GM21529 (cell line): Measurements from ENCODE around the gene RPS6KA5.
"Not testable (repeated sequence)": the region's sequence is repeated elsewhere in the genome, so short reads cannot be mapped to it uniquely, and the experiment has no call there.

Experiments used
- ATAC-seq: cut with Tn5 transposase; IDR thresholded peaks from one replicate; pipeline ENCODE4 v1.9.1; 2021; ENCODE audit not compliant: unreplicated experiment

The RPS6KA5 gene

DNA sequence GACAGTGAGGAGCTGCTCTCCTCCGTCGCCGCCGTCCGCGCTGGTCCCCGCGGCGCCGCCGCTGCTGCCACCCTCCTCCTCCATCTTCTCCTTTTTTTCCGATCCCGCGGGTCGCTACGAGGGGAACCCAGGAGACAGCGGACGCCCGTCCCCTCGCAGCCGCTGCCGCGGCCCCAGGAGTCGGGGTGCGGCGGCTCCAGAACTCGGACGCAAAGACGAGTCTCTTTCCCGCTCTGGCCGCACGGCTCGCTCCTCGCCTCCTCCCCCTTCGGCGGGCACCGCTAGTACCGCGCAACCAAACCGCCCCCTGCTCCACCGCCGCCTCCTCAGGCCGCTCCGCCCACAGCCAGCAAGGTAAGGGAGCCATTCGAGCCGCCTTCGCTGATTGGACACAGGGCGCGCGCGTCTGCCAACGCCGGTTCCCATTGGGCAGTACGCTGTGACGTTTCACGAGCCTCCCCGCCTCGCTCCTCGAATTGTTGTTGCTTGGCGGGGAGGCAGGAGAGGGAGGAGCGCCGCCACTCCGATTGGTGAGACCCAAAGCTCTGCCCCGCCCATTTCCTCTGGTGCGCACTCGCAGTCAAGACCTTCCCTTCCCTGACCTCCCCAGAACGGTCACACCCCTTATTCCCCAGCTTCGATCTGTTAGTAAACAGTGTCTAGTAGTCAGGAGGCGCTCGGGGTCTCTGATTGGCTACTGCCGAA lies at the start of gene RPS6KA5:
Gene RPS6KA5, minus strand, starts transcription at position 291 of the 705 bp plus-strand sequence. Its CDS starts 207 bp downstream, at position 84.
- ATAC-seq, result peak; percentile 88

DNA sequence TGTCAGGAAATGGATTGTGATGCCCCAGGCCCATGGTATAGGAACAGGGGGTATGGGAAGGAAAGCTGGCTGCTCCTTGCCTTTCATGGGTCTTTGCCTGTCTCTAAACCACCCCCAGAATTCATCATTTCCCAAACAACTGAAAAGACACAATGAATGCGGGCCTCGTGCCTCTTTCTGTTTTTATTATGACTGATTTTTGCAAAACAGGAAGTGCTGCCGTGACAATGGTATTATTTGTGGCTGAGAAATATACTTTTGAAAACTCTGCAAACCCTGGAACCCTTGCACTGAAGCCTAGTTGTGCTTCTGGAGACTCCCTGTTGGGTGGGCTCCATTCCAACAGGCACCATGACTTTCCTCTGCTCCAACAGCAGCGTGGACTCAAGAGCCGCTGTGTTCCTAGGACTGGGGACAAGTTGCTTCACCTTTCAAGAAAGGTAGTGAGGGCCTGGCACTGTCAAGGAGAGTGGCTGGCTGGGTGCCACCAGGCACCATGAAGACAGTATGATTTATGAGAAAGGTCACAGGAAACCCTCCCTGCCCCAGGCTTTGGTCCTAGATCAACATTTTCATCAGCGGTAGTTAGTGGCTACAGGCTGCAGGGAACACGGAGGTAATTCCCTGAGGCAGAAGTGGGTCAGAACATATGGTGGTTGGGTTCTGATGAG lies 48.6 kb upstream of the RPS6KA5 start:
- ATAC-seq, result no peak

DNA sequence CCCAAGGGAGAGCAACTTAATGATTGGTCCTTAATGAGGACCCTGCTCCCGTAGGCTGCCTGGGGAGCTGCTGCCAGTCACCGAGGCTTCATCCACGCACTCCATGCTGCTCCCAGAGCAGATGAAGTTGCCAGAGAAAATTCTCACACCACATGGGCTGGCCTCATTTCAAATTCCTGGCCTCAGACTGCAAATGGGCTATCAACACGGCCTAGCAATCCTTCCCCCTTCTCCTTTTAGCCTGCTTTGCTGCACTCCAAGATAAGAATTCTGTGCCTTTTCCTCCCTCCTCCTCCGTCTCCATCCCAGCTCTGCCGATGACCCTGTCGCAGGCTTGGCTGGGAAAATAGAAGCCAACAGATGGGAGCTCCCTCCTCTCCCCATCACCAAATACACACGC lies 42.7 kb upstream of the RPS6KA5 start:
- no peak for ATAC-seq

DNA sequence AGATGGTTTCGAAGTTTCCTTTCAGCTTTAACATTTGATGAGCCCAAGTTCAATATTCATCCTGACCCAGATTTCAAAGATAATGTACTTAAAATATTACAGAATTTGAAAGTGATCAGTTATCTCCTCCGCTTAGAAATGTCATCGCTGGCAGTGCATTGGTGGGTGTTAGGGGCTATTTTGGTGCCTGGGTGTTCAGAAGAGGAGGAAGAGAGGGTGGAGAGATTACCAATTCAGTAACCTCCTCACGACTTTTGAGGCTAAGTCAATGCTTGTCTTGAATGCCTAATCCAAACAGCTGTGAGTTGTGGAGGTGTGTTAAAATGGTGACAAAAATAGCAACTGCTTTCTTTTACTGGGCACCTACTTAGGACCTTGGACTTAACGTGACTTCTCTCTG lies 39.7 kb upstream of the RPS6KA5 start:
- ATAC-seq, result no peak

DNA sequence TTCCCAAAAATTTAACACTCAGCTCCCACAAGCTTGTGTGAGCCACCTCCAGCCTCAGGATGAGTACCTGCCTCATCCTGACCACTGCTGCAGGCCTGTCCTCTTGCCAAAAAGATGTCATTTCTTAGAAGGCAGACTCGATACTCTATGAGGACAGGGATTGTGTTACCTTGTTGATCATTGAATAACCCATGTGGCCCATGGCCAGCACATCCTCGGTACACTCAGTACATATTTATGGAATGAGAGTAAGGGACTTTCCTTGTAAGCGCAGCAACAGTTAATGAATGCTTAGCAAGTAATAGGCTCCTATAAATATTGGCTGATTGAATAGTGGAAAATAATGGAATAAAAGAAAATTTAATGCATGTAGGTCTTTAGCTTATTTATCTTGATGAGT lies 38.1 kb upstream of the RPS6KA5 start:
- ATAC-seq, result no peak

DNA sequence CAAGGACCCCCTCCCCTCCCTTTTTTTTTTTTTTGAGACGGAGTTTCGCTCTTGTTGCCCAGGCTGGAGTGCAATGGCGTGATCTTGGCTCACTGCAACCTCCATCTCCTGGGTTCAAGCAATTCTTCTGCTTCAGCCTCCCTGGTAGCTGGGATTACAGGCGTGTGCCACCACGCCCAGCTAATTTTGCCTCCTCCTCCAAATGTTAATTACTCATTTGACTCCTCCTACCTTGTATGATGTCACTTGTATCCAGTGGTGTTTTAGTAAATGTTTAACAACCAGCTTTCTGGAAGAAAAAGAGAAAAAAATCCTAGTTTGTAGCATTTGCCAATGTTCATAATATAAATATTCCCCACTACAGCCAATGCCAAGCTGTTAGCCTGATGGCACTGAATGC lies 37.2 kb upstream of the RPS6KA5 start:
- not testable (repeated sequence) for ATAC-seq

DNA sequence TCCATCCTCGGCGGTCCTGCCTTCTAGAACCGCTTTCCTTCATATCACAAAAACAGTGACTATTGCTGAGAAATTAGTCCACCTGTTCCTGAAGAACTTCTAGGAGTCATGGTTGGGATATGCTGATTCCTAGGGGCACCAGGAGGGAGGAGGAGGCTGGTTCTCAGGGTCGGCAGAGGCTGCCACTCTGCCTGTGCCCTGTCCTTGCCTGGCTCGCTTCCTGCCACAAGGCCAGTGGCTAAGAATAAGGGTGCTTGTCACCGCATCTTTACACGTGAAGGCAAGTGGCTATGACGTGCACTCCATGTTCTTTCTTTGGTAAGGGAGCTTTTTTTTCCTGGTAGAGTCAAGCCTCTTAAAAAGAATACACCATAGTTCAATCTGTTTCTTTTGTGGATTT lies 34.7 kb upstream of the RPS6KA5 start:
- no peak for ATAC-seq

DNA sequence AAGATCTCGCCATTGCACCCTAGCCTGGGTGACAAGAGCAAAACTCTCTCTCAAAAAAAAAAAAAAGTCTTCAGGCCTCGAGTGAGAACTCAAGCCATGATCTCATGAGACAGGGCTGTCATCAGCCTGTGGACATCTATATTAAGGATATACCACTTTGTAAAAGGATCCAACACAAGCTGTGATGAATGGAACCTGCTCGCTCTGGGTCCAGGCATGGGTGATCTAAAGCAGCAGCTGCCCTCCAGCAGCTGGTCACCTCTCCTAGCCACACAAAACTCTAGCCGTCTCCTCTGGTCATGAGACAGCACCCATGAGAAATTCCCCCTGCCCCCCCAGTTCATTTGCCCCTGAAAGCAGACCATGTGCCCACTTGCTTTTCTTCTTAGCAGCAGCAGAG lies 34.3 kb upstream of the RPS6KA5 start:
- ATAC-seq, result no peak

DNA sequence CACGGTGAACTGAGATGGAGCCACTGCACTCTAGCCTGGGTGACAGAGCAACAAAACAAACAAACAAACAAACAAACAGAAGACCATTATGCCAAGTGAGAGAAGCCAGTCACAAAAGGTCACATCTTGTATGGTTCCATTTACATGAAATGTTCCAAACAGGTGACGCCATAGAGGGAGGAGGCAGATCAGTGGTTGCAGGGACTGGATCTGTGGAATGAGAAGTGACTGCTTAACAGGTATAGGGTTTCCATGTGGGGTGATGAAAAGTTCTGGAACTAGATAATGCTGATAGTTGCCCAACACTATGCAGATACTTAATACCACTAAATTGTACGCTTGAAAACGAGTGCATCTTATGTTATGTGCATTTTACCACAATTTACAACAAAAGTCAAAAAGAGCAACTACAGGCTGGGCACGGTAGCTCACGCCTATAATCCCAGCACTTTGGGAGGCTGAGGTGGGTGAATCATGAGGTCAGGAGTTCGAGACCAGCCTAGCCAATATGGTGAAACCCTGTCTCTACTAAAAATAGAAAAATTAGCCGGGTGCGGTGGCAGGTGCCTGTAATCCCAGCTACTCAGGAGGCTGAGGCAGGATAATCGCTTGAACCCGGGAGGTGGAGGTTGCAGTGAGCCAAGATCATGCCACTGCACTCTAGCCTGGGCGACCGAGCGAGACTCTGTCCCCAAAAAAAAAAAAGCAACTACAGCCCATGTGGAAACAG lies 33.5 kb upstream of the RPS6KA5 start:
- ATAC-seq, result not testable (repeated sequence)

DNA sequence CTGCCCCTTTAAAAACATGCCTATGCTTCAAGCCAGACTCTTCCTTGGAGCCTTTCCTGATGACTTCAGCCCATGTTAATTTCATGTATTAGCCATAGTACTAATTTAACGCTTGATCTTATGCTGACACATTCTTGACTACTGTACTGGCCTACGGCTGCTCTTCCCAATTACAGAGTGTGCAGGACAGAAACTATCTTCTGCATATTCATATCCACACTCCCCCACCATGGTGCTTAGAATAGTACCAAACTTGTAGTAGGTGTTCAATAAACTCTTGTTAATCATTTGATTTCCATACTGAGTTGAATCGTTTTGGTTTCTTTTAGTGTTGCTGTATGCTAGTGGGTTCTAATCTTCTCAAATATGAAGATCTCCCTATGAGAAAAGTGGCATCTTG lies 31.6 kb upstream of the RPS6KA5 start:
- ATAC-seq, result no peak

DNA sequence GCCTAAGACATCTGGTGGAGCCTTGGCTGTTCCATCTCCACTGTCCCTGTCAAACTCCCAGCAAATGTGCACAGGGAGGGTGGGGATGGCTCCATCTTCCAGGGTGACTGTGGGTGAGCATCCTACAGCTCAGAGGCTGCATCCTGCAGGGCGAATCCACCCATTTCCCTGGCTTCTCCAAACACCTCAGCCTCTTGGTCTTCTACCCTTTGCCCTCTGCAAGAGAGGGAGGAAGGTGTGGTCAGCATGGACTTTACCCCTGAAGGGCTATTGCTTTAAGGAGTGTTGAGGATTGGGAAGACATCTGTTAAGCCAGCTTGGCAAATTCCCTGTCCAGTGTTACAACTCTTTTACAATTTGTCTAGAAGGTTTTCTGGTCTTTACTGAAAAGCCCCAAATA lies 30.3 kb upstream of the RPS6KA5 start:
- no peak for ATAC-seq

DNA sequence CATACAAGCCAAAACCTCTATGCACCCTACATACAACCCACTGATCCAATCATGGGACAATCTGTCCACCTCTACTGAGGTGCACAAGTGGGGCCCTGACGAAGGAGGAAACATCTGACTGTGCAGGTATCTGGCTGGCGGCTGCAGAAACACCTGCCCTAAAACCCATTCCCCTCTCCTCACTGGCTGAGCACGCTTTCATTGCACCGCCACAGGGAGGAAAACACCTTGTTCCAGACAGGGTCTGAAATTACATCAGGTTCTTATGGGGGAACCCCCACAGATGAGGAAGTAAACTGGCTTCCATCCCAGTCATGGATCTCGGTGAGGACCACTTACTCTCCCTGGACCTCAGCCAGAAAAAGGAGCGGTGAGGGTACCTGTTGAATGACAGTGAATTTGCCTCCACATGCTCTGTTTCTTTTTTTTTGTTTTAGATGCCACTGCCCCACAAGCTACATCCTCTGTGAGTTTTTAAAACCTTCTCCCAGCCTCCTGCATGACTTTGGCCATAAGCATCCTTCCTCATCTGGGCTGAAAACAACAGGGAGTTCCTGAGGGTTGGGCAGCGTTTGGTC lies 29.6 kb upstream of the RPS6KA5 start:
- ATAC-seq, result no peak

DNA sequence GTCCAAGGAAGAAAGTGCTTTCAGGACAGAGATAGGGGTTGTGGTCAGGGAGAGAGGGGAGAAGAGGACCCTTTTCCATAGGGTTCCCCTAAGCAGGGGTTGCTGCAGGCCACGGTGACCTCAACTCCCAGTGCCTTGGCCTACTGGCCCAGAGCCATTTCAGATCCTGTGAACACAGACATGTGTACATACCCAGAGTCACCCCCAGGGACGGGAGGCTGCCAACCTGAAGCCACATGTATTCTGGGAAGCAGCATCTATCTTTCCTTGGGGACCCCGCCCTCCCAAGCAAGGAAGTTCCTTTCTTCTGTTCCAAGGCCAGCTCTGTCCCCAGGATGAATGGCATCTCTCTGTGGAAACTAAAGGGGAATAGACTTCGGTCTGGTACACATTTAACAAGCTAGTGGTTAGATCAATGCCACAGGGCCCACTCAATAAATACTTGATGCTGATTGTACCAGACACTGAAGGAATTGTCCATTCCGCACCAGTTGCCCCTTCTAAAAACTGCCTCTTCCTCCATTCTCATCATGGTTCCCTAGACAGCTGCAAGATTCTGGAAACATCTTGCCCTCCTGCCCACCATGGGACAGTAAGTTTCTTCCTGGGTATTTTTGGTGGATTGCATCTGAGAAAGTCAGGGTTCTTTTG lies 28.3 kb upstream of the RPS6KA5 start:
- no peak for ATAC-seq

DNA sequence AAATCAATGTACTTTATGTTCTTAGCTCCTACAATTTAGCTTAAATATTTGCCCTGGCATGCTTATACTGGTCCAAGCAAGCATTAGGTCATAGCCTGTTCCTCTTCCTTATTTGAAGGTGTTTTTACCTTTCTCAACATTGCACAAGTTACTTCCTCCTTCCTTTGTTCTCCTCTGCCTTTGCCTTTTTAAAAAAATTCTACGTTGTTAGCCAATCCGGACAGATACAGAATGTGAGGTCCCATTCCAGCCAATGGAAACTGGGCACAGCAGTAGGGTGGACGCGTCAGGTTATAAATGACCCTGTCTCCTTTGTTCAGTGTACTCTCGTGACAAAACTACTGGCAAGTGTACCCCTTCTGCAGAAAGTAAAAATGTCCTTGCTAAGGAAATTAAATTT lies 27.0 kb upstream of the RPS6KA5 start:
- not testable (repeated sequence) for ATAC-seq

DNA sequence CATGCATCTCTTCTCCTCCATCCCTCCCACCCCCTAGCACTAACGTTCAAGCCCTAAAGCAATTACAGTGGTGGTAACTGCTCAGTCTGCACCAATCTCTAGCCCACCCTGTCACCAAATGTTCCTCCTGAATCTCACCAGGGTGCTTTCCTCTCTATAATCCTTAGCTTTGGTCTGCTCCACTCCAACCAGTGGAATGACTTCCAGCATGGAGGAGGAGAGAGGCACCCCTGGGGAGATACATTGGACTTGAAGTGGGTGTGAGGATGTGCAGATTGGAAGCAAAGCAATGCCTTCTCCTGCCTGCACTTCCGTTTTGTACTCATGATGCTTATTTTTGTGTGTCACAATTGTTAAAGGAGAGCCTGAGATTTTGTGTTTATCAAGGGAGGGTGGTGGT lies 24.1 kb upstream of the RPS6KA5 start:
- ATAC-seq, result no peak

DNA sequence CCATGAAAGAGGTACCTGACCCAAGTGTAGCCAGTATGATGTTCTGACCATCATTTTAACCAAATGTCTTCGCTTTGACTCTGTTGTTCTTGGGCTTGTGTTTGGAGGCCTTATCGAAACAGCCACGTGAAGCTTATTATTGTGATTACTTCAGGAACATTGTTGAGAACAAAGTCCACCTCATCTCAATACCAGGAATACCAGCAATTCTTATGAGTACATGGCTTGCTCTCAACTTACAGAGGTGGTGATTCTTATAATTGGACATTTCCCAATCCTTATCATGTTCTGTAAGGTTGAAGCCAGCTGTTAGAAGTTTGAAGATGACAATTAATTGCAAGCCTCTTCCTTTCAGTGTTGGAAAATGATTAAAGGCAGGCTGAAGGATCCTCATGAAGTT lies 21.8 kb upstream of the RPS6KA5 start:
- no peak for ATAC-seq

DNA sequence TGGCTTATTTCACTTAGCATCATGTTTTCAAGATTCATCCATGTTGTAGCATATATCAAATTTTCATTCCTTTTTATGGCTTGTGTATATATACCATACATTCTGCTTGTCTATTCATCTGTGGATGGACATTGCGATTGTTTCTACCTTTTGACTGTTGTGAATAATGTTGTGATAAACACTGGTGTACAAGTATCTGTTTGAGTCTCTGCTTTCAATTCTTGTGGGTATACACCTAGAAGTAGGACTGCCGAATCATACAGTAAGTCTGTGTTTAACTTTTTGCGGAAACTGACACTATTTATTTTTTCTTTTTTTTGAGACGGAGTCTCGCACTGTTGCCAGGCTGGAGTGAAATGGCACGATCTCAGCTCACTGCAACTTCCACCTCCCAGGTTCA lies 19.6 kb upstream of the RPS6KA5 start:
- no peak for ATAC-seq

DNA sequence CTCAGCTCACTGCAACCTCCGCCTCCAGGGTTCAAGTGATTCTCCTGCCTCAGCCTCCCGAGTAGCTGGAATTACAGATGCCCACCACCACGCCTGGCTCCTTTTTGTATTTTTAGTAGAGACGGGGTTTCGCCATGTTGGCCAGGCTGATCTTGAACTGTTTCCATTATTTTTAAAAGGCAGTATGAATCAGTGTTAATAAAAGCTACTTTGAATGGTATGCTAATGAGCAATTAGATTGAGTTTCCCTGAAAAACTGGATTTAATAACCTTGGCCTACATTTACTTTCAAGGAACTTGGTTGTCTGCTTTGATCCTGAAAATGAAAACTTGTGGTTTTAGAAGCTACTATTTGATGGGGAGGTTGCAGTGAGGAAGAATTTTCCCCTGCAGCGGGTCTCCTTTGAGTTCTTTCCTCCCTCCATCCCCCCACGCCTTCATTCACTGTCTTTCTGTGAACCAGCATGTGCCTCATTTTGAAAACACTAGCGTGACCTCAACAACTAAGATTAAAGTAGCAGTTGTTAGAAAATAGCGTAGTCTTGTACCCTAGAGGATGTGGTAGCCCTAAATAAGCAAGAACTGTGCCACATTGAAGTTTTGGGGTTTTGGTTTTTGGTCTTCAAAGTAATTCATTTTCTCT lies 17.8 kb upstream of the RPS6KA5 start:
- ATAC-seq, result peak; percentile 96

DNA sequence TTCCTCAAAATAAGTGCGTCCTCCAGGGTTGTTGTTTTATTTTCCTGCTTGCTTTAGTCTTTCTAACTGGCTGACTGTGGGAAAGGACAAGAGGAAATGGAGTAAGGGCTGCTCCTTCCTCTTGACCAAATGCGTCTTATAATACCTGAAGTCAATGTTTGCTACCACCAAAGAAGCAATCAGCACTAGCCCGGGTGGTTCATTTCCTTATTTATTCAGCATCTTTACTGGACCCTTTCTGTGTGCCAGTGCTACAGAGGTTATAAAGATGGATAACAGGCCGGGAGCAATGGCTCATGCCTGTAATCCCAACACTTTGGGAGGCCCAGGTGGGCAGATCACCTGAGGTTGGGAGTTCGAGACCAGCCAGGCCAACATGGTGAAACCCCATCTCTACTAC lies 15.1 kb upstream of the RPS6KA5 start:
- ATAC-seq, result no peak

DNA sequence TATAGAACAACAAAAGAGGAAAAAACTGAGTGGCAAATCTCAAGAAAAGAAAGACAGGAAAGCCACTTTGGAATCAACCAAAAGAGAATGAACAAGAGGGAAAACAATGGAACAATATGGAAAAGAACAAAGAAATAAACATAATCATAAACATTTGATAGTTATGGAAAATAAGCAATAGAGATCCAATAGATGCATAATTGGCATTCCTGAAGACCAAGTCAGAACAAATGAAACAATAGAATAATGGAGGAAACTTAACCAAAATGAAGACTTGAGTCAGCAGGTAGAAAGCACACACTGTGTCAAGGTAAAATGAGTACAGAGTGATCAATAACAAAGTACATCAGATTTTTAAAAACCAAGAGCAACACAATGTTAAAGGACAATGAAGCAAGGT lies 10.1 kb upstream of the RPS6KA5 start:
- no peak for ATAC-seq

DNA sequence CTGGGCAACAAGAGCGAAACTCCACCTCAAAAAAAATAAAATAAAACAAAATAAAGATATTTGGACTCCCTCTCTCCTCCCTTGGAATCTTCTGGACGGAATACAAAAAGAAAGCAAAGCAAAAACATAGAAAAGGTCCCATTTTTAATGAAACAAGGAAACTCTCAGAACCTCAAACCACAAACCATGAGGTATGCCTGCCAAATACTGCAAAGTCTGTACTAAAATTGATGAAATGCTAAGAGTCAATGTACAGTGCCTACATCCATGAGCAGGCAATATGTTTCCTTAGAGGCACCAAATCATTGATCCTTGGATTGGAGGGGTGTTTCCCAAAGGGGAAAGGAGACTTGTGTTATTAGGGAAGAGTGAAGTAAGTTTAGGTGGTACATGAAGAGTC lies 8.2 kb upstream of the RPS6KA5 start:
- ATAC-seq, result no peak
